ENCODE results near the gene PPM1N.

GRCh38 chr19:45542234-45542668 is 44.0 kb downstream of the PPM1N start:
- TF ChIP-seq, protein P1, sequence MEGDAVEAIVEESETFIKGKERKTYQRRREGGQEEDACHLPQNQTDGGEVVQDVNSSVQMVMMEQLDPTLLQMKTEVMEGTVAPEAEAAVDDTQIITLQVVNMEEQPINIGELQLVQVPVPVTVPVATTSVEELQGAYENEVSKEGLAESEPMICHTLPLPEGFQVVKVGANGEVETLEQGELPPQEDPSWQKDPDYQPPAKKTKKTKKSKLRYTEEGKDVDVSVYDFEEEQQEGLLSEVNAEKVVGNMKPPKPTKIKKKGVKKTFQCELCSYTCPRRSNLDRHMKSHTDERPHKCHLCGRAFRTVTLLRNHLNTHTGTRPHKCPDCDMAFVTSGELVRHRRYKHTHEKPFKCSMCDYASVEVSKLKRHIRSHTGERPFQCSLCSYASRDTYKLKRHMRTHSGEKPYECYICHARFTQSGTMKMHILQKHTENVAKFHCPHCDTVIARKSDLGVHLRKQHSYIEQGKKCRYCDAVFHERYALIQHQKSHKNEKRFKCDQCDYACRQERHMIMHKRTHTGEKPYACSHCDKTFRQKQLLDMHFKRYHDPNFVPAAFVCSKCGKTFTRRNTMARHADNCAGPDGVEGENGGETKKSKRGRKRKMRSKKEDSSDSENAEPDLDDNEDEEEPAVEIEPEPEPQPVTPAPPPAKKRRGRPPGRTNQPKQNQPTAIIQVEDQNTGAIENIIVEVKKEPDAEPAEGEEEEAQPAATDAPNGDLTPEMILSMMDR (IDR thresholded peaks at IDR 0.05): no peak
- no peak for TF ChIP-seq POLR2A (IDR thresholded peaks at IDR 0.05)

All from Peyer's patch (tissue), 4 donors.